SK-N-SH treated with all-trans-retinoic acid at 6 μM for 48 hours (cell line): ENCODE measurements around the gene KIFC1.

Experiments
- SNAI2 ChIP-seq: fragments of 250-450 bp; sonication (Bioruptor Pico); IDR thresholded peaks from 2 replicates; pipeline ENCODE4 v1.5.0; 2020; ENCODE audit warnings: mild to moderate bottlenecking, moderate library complexity
- ZFP30 ChIP-seq: fragments of 450-650 bp; formaldehyde crosslinking; IDR thresholded peaks from 2 replicates; pipeline ENCODE4 v1.5.0; 2022; ENCODE audit warnings: mild to moderate bottlenecking, moderate library complexity

DNA sequence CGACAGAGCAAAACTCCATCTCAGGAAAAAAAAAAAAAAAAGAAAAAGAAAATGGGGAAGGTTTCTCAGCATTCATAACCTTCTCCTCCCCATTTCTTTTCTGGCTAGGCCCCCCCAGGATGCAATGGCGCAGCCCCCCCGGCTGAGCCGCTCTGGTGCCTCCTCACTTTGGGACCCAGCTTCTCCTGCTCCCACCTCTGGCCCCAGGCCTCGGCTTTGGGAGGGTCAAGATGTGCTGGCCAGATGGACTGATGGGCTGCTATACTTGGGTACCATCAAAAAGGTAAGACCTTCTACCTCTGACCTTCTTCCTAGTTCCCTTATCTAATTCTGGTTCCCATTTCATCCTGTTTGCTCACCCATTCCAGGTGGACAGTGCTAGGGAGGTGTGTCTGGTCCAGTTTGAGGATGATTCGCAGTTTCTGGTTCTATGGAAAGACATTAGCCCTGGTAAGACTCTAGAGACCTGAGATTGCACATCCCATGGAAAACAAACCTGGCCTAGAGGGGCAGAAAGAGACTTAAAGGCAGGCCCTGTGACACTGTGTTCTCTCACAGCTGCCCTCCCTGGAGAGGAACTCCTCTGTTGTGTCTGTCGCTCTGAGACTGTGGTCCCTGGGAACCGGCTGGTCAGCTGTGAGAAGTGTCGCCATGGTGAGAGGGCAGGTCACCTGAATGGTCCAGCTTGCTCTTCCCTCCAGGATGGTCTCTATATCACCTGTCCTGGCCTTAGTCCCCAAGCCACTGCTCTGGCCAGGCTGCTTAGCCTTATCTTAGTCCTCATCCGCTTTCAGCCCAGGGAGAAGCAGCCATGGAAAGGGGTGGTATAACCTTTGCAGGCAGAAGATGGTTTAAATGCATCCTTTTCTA is 20.8 kb downstream of the KIFC1 start:
- TF ChIP-seq ZFP30 (CRISPR knock-in tag) (no peak), SNAI2 (no peak)
